ENCODE data around the gene DCN.

DNA sequence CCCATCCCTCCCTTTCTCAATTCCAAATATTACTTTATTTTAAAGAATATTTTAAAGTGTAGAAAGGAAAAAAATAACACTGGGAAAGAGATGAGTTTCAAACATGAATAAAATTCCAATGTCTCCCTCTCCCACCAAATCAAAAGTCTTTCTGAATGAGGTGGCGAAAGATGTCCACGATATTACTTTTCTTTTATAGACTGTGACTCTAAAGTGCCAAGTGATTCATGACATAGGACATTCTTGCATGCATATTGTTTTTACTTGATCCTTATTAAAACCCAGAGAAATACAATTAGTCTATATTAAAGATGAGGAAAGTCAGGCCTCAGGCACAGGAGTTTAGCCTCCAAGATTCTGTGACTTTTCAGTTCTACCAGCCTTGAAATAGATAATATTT lies 55.3 kb downstream of the DCN start:
- TF ChIP-seq, protein P1, sequence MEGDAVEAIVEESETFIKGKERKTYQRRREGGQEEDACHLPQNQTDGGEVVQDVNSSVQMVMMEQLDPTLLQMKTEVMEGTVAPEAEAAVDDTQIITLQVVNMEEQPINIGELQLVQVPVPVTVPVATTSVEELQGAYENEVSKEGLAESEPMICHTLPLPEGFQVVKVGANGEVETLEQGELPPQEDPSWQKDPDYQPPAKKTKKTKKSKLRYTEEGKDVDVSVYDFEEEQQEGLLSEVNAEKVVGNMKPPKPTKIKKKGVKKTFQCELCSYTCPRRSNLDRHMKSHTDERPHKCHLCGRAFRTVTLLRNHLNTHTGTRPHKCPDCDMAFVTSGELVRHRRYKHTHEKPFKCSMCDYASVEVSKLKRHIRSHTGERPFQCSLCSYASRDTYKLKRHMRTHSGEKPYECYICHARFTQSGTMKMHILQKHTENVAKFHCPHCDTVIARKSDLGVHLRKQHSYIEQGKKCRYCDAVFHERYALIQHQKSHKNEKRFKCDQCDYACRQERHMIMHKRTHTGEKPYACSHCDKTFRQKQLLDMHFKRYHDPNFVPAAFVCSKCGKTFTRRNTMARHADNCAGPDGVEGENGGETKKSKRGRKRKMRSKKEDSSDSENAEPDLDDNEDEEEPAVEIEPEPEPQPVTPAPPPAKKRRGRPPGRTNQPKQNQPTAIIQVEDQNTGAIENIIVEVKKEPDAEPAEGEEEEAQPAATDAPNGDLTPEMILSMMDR (IDR thresholded peaks at IDR 0.05): no peak
- TF ChIP-seq EZH2 (IDR thresholded peaks at IDR 0.05): no peak
- TF ChIP-seq EZH2phosphoT487 (IDR thresholded peaks at IDR 0.05): no peak

Measured in neural progenitor cell (in vitro differentiated cells).